Gastrocnemius medialis (tissue), 4 donors: ENCODE data around the gene CDH18.
"Not testable (repeated sequence)": the region's sequence is repeated elsewhere in the genome, so short reads cannot be mapped to it uniquely, and the experiment has no call there.

Source experiments
- CTCF ChIP-seq, 5 experiments: fragments of 450-650 bp in 3 of 5; fragments of 200-600 bp in 2 of 5; sonication (generic) in 2 of 5; IDR thresholded peaks in 4 of 5; conservative IDR thresholded peaks in 1 of 5; 1 replicate in 4 of 5; 2 replicates in 1 of 5; pipeline ENCODE4 v1.5.1; 2016 to 2019; ENCODE audit warnings: antibody characterized with exemption in 5 of 5, mild to moderate bottlenecking in 3 of 5, moderate library complexity in 3 of 5
- POLR2A ChIP-seq, 2 donors: fragments of 450-650 bp; IDR thresholded peaks; one replicate each; pipeline ENCODE4 v1.6.1; 2017; ENCODE audit warnings: antibody characterized with exemption in 2 of 2, mild to moderate bottlenecking in 2 of 2, moderate library complexity in 2 of 2

- TF ChIP-seq CTCF (IDR thresholded peaks at IDR 0.05 in 4 of 5, conservative IDR thresholded peaks at IDR 0.05 in 1 of 5); POLR2A (IDR thresholded peaks at IDR 0.05): not testable (repeated sequence)
These were observed 175.3 kb downstream of the CDH18 start for GRCh38 chr5:19812720-19813119.
